Breast epithelium (tissue), 4 donors: ENCODE data around the gene PSMA8. TPM values are rescaled to one million over a fixed set of nuclear protein-coding genes. Genes with fewer than 3 reads are reported as not detected.

Source experiments
- DNase-seq, 2 donors: peaks; one replicate each; pipeline ENCODE4 v3.0.0-alpha.2; 2019; ENCODE audit warnings: low spot score in 2 of 2
- H3K27ac ChIP-seq, 2 donors: fragments of 200-600 bp; sonication (generic) in 1 of 2; one replicate each; pipeline ENCODE4 v1.5.1; 2016 to 2019; ENCODE audit warnings: mild to moderate bottlenecking in 1 of 2
- H3K27me3 ChIP-seq, 2 donors: fragments of 200-600 bp; sonication (generic) in 1 of 2; one replicate each; pipeline versions ENCODE4 v1.5.1 to v1.6.0; 2017 to 2019; ENCODE audit warnings: control low read depth in 1 of 2, mild to moderate bottlenecking in 1 of 2
- H3K36me3 ChIP-seq: fragments of 200-600 bp; one replicate; pipeline ENCODE4 v1.5.1; 2019
- H3K4me1 ChIP-seq, 2 donors: fragments of 200-600 bp; sonication (generic); one replicate each; pipeline ENCODE4 v1.5.1; 2016 to 2019; ENCODE audit warnings: control low read depth in 1 of 2
- H3K4me3 ChIP-seq, 3 donors: fragments of 200-600 bp; sonication (generic); 1 replicate in 2 of 3; 2 replicates in 1 of 3; pipeline ENCODE4 v1.5.1; 2016 to 2019; ENCODE audit warnings: mild to moderate bottlenecking in 3 of 3, moderate library complexity in 2 of 3
- H3K9me3 ChIP-seq, 2 donors: fragments of 200-600 bp; sonication (generic) in 1 of 2; one replicate each; pipeline ENCODE4 v1.5.1; 2016 to 2019; ENCODE audit warnings: control low read depth in 1 of 2
- POLR2A ChIP-seq: fragments of 450-650 bp; IDR thresholded peaks from one replicate; pipeline ENCODE4 v1.6.1; 2016; ENCODE audit warnings: antibody characterized with exemption, mild to moderate bottlenecking, moderate library complexity
- POLR2AphosphoS5 ChIP-seq, 3 donors: sonication (generic); formaldehyde crosslinking; IDR thresholded peaks; one replicate each; pipeline ENCODE4 v1.6.1; 2017; ENCODE audit warnings: antibody characterized with exemption in 3 of 3
- intact Hi-C: fragments of 100-400 bp; cut with DNase I; formaldehyde crosslinking; loops from one replicate; pipeline ENCODE4 v1.15.1; 2023; ENCODE audit warnings: low total_unique reads
- total RNA-seq, 3 donors: library from RNA; depleted of rRNA; stranded (reverse); fragments of >200 nt; gene quantifications; one replicate each; pipeline ENCODE4 v1.1.0, GENCODE V29; 2016
- TF ChIP-seq, protein P1 (sequence below), 3 donors: fragments of 450-650 bp; IDR thresholded peaks; one replicate each; pipeline ENCODE4 v1.5.1; 2016 to 2017; ENCODE audit warnings: antibody characterized with exemption in 3 of 3, mild to moderate bottlenecking in 3 of 3, moderate library complexity in 3 of 3

Gene PSMA8
- total RNA-seq, 3 donors from 2014 or later, result not detected

DNA sequence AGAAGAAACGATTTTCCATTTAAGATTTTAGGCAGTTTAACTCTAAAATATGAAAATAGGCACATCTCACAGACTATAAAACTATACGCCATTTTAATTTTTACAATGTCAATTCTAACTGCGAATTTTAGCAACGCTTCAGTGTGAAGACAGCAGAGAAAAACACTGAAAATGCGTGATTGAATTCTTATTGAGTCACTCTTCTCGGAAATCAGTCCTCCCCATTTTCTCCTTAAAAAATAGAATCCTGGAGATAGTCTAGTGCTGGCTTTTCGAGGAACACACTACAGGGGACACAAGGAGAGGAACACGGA is 92.2 kb downstream of the PSMA8 start:
- Histone ChIP-seq H3K4me3 (peak overlapping the region; percentile 80 to 99 (median 93)), H3K4me1 (no peaks in the 10 kb centered on the region), H3K36me3 (no peaks in the 10 kb centered on the region), H3K9me3 (no peaks in the 10 kb centered on the region), H3K27ac (peak overlapping the region; percentile 80 to 83), H3K27me3 (no peaks in the 10 kb centered on the region)
- DNase-seq, result no peak
- intact Hi-C loops, result no loop called here
- TF ChIP-seq POLR2A (no peak), POLR2AphosphoS5 (IDR thresholded peaks at IDR 0.05) (no peak)
- TF ChIP-seq, protein P1, sequence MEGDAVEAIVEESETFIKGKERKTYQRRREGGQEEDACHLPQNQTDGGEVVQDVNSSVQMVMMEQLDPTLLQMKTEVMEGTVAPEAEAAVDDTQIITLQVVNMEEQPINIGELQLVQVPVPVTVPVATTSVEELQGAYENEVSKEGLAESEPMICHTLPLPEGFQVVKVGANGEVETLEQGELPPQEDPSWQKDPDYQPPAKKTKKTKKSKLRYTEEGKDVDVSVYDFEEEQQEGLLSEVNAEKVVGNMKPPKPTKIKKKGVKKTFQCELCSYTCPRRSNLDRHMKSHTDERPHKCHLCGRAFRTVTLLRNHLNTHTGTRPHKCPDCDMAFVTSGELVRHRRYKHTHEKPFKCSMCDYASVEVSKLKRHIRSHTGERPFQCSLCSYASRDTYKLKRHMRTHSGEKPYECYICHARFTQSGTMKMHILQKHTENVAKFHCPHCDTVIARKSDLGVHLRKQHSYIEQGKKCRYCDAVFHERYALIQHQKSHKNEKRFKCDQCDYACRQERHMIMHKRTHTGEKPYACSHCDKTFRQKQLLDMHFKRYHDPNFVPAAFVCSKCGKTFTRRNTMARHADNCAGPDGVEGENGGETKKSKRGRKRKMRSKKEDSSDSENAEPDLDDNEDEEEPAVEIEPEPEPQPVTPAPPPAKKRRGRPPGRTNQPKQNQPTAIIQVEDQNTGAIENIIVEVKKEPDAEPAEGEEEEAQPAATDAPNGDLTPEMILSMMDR (IDR thresholded peaks at IDR 0.05), result no peak

DNA sequence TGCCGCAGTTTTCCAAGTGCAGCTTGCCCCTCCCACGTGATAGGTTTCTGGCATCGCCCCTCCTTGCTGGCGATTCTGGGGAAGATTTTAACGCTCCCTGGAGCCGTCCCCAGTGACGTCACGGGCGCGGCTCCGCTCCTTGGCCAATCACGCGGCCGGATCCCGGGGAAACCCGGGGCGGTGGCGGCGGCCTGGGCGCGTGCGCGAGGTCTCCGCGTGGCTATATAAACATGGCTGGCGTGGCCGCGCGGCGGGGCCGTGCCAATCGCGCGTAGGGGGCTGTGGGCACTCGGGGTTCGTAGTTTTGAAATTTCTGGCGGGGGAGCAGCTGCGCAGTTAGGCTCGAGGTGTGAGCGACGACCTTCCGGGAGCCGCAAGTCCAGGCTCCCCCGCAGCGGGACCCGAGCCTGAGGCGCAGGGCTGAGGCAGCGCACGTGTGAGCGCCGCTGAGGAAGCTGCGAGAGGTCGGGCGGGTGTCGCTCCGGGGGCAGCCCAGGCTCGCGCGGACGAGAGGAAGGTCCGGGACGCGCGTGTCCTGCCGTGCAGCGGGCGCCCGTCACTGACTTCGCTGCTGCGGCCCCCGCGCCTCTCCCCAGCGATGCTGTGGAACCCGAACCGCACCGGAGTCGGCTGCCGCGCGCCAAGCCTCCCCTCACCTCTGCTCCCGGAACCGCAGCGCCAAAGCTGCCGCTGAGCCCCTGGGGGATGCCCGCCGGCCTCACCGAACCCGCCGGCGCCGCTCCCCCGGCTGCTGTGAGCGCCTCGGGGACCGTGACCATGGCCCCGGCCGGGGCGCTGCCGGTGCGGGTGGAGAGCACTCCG is 92.8 kb downstream of the PSMA8 start, which contains the start of gene TAF4B:
TSS of gene TAF4B (plus strand) at position 217 of the 822 bp plus-strand sequence. CDS start at position 706, 489 bp downstream.
- Histone ChIP-seq H3K27ac (peak within 1 kb of the TSS; percentile 80 to 83), H3K4me1 (no peaks in the 10 kb centered on the region), H3K36me3 (no peaks in the 10 kb centered on the region), H3K27me3 (no peaks in the 10 kb centered on the region), H3K9me3 (no peaks in the 10 kb centered on the region), H3K4me3 (peak within 1 kb of the TSS; percentile 80 to 99 (median 93))
- peak; percentile 45 to 52 (median 50) for TF ChIP-seq POLR2AphosphoS5 (IDR thresholded peaks at IDR 0.05)
- TF ChIP-seq, protein P1 (IDR thresholded peaks at IDR 0.05), result no peak
- TF ChIP-seq POLR2A, result no peak
- intact Hi-C loops, result no loop called here
- peak; percentile 92 for DNase-seq

DNA sequence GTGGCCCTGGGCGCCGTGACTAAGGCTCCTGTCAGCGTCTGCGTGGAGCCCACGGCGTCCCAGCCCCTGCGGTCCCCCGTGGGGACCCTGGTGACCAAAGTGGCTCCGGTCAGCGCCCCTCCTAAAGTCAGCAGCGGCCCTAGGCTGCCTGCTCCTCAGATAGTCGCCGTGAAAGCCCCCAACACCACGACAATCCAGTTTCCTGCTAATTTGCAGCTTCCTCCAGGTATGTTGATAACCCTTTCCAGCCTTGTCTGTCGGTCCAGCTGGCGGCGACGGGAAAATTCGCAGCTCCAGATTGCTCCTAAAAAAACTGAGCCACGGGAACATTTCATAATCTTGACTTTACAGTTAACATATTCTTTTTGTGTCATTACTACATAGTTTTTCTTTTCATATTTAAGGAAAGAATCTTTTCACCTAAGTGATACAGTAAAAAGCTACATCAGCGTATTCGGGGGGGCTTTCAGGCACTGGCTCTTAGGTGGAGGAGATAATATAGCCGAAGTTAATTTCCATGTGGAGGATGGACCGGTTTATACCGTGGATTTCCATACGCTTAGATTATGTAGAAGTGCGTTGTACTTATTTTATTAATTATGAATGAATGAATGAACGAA is 93.5 kb downstream of the PSMA8 start:
- DNase-seq, result no peak
- intact Hi-C loops, result no loop called here
- Histone ChIP-seq H3K9me3 (no peaks in the 10 kb centered on the region), H3K36me3 (no peaks in the 10 kb centered on the region), H3K4me3 (peak overlapping the region; percentile 80 to 99 (median 93)), H3K27me3 (no peaks in the 10 kb centered on the region), H3K27ac (peak overlapping the region; percentile 80 to 83), H3K4me1 (no peaks in the 10 kb centered on the region)
- TF ChIP-seq POLR2A (no peak), POLR2AphosphoS5 (IDR thresholded peaks at IDR 0.05) (no peak)
- TF ChIP-seq, protein P1 (IDR thresholded peaks at IDR 0.05), result no peak

DNA sequence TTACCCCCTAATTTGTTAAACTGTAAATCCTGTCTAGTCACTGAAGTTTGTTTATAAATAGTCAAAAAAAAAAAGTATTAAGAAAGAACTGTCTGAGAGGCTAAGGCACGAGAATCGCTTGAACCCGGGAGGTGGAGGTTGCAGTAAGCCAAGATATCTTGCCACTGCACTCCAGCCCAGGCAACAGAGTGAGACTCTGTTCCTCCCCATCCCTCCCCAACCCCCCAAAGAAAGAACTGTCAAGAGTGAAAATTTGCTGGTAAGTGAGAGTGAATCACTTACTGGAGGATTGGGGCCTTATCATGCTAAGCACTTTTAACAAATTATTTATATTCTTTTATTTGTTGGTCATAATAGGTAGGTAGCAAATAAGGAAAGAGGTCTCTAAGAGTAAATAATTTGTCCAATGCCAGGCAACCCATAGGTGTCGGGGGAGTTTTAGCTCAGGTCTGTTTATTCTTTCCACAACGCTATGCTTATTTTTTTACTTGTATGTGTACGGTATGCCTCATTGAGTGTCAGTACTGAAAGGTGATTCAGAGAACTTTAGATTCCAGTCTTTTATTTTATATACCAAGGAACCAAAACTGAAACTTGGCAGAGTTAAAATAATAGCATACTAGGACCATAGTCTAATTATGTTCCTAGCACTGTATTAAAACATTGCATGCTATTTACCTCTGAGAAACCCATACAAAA is 95.0 kb downstream of the PSMA8 start:
- Histone ChIP-seq H3K9me3 (no peaks in the 10 kb centered on the region), H3K27ac (no peak overlapping the region), H3K36me3 (no peaks in the 10 kb centered on the region), H3K4me3 (no peak overlapping the region), H3K27me3 (no peaks in the 10 kb centered on the region), H3K4me1 (no peaks in the 10 kb centered on the region)
- DNase-seq, result no peak
- intact Hi-C loops, result no loop called here
- TF ChIP-seq, protein P1 (IDR thresholded peaks at IDR 0.05), result no peak
- TF ChIP-seq POLR2AphosphoS5 (IDR thresholded peaks at IDR 0.05) (no peak), POLR2A (no peak)

DNA sequence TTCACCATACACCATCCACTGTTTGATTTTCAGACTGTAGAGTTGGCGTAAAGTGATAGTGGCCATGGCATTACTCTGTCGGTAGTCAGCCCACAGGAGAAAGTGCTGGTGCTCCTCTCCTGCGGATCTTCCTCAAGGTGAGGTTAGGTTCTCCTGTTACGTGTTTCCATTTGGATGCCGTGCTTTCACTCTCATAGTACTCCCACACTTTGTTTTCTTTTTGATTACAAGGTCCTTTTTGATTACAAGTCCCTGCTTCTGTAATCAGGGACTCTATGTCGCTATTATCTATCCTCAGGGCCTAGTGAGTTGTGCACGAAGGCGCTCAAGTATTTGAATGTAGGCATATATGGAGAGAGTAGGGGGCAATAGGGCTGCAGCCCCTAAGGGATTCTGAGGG is 96.8 kb downstream of the PSMA8 start:
- Histone ChIP-seq H3K36me3 (no peaks in the 10 kb centered on the region), H3K27ac (no peak overlapping the region), H3K4me1 (no peaks in the 10 kb centered on the region), H3K4me3 (no peak overlapping the region), H3K27me3 (no peaks in the 10 kb centered on the region), H3K9me3 (no peaks in the 10 kb centered on the region)
- intact Hi-C loops, result no loop called here
- TF ChIP-seq, protein P1 (IDR thresholded peaks at IDR 0.05), result no peak
- TF ChIP-seq POLR2AphosphoS5 (IDR thresholded peaks at IDR 0.05) (no peak), POLR2A (no peak)
- no peak for DNase-seq
